NB4 (cell line): ENCODE results near the gene GSTK1.
A peak's percentile ranks its signal among the peaks of the same experiment; 100 is the strongest.

Experiments
- DNase-seq: peaks from one replicate; pipeline ENCODE4 v3.0.0; 2010; ENCODE audit warnings: low read depth
- H3K4me3 ChIP-seq: one replicate; pipeline ENCODE4 v1.5.1; 2011; ENCODE audit warnings: mild to moderate bottlenecking, low read depth, low read length, moderate library complexity
- MYC ChIP-seq: IDR thresholded peaks from 2 replicates; pipeline ENCODE4 v1.6.1; 2011; ENCODE audit warnings: low read depth, low read length
- POLR2A ChIP-seq: IDR thresholded peaks from 2 replicates; pipeline ENCODE4 v1.6.1; 2011; ENCODE audit warnings: mild to moderate bottlenecking; ENCODE audit not compliant: insufficient read length; ENCODE audit errors: extremely low read depth
- TF ChIP-seq, protein P1 (sequence below): IDR thresholded peaks from 2 replicates; pipeline ENCODE4 v1.6.1; 2011; ENCODE audit warnings: low read depth, low read length
- TF ChIP-seq, protein P2 (sequence below): IDR thresholded peaks from one replicate; pipeline ENCODE4 v1.5.1; 2012; ENCODE audit warnings: low read depth, low read length

Gene GSTK1

DNA sequence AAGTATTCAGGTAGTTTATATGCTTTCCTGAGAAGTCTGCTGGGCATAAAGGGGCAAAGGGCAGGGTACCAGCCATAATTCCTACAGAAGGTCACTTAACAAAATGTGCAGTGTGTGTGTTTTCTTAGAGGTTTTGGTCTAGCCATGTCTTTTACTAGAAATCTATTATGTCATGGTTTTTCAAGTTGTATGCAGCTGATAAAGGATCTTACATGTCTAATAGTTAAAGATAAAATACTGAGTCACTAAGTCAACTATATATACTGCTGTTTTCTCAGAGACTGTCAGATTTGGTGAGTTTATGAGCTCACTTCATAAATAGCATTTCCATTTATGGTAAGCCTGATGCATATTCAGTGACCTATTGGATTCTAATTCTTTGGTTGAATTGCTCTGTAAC is 32.6 kb downstream of the GSTK1 start:
- H3K4me3 ChIP-seq, result no peak overlapping the region

DNA sequence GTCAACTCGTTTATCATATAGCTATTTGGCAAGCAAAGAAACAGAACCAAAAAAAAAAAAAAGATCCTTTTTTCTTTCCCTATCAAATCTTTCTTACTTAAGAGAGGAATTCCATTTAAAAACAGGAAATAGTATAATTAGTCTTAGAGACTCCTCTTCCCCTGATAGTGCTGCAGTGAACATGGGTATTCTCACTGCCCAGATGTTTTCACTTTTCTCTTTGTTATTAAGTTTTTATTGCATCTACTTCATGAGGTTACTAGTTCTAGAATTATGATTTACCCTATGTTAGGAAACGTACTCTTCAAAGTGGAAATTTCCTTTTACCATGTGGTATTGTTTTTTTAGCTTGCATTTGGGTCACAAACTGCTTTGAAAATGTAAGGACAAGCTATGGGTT is 33.4 kb downstream of the GSTK1 start:
- DNase-seq, result no peak
- H3K4me3 ChIP-seq, result no peak overlapping the region
- TF ChIP-seq, protein P1, sequence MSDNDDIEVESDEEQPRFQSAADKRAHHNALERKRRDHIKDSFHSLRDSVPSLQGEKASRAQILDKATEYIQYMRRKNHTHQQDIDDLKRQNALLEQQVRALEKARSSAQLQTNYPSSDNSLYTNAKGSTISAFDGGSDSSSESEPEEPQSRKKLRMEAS, result no peak
- TF ChIP-seq MYC, result no peak
- TF ChIP-seq, protein P2, sequence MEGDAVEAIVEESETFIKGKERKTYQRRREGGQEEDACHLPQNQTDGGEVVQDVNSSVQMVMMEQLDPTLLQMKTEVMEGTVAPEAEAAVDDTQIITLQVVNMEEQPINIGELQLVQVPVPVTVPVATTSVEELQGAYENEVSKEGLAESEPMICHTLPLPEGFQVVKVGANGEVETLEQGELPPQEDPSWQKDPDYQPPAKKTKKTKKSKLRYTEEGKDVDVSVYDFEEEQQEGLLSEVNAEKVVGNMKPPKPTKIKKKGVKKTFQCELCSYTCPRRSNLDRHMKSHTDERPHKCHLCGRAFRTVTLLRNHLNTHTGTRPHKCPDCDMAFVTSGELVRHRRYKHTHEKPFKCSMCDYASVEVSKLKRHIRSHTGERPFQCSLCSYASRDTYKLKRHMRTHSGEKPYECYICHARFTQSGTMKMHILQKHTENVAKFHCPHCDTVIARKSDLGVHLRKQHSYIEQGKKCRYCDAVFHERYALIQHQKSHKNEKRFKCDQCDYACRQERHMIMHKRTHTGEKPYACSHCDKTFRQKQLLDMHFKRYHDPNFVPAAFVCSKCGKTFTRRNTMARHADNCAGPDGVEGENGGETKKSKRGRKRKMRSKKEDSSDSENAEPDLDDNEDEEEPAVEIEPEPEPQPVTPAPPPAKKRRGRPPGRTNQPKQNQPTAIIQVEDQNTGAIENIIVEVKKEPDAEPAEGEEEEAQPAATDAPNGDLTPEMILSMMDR, result no peak
- no peak for TF ChIP-seq POLR2A

More for the DNA sequence above, 32.6 kb downstream of the GSTK1 start:
- no peak for DNase-seq
- TF ChIP-seq POLR2A (no peak), MYC (no peak)
- TF ChIP-seq, protein P2, result no peak
- TF ChIP-seq, protein P1, result no peak

DNA sequence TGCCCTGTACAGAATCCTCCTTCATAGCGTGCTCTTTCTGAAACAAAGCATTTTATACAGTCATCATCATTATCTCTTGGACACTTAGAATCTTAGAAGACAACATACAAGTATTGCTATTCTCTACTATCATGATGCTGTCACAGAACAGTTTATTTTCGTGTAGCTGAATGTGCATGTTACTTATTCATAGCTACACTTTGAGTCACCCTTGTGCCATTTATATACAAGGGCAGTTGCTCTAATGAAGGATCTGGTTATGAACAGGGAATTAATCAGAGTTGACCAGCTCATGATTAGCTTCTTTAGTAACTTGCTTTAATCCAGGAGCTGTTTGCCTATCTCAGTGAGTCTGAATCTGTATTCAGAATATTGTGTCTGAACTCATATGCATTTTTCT is 36.1 kb downstream of the GSTK1 start:
- TF ChIP-seq, protein P2, result no peak
- TF ChIP-seq, protein P1, result no peak
- TF ChIP-seq POLR2A (no peak), MYC (no peak)
- H3K4me3 ChIP-seq, result no peak overlapping the region
- no peak for DNase-seq

DNA sequence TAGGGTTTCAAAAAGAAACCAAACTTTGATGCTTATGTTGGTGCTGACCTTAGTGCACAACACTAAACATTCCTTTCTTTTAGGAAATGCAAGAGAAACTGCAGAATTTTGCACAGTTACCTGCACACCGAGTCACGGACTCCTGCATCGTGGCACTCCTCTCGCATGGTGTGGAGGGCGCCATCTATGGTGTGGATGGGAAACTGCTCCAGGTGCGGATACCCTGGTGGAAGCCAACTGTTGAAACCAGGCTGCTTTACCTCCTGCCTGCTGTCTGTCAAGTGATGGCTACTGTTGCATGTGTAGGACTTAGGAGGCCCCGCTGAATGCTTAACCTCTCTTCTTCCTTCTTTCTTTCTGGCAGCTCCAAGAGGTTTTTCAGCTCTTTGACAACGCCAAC is 36.6 kb downstream of the GSTK1 start:
- no peak overlapping the region for H3K4me3 ChIP-seq

DNA sequence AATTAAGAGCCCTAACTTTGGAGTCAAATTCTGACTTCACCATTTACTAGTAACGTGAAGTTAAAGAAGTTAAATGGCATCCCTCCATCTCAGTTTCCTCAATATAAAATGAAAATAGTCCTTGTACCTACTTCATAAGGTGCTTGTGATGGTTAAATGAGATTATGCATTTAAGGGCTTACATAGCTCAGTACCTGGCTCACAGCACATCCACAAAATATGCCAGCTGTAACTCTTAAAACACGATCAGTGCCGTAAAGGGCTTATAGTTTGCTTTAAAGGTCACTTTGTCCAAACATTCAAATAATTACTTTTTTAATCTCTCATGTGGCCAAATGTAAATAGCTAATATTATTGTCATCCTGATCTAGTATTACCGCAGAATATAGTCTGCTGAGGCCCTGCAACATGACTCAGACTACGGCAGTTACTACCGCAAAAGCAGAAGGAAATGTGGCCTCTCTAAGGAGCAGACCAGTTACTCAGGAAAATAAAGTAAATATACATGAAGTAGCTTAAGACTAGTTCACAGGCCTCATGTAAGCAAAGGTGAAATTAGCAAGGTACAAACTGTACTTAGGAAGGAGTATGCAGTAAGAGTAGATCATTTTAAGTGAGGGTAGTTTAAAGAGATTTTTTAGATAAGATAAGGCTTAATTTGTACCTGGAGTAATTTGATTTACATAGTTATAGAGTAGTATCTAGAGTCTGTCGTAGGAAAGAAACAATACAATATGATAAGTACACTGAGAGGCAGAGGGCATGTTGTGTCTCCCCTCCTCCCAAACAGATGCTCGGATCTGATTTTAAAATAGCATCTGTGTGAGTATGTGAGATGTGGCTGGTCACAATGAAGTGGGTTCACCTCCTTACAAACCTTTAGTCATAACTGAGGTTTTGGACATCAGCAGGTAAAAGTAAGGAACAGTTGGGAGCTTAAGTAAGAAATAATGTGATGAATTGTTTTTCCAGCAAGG is 38.0 kb downstream of the GSTK1 start:
- peak; percentile 93 for DNase-seq
- H3K4me3 ChIP-seq, result peak overlapping the region; percentile 43
- TF ChIP-seq POLR2A (no peak), MYC (peak; percentile 79)
- TF ChIP-seq, protein P1, result peak; percentile 68
- TF ChIP-seq, protein P2, result no peak

More for the DNA sequence above, 36.6 kb downstream of the GSTK1 start:
- peak; percentile 78 for DNase-seq
- TF ChIP-seq, protein P1, result no peak
- TF ChIP-seq, protein P2, result peak; percentile 90
